GM21381 (cell line): Measurements from ENCODE around the gene ZNFX1.
"Not testable (repeated sequence)": the region's sequence is repeated elsewhere in the genome, so short reads cannot be mapped to it uniquely, and the experiment has no call there.

Experiments
- ATAC-seq: cut with Tn5 transposase; IDR thresholded peaks from one replicate; pipeline ENCODE4 v1.9.1; 2021; ENCODE audit warnings: mild to moderate bottlenecking, moderate library complexity; ENCODE audit not compliant: unreplicated experiment

Gene ZNFX1

GRCh38 chr20:49216991-49217578 lies 60.8 kb downstream of the ZNFX1 start:
- ATAC-seq = no peak

- ATAC-seq = no peak
Measured at GRCh38 chr20:49215232-49215631, 62.6 kb downstream of the ZNFX1 start.

DNA sequence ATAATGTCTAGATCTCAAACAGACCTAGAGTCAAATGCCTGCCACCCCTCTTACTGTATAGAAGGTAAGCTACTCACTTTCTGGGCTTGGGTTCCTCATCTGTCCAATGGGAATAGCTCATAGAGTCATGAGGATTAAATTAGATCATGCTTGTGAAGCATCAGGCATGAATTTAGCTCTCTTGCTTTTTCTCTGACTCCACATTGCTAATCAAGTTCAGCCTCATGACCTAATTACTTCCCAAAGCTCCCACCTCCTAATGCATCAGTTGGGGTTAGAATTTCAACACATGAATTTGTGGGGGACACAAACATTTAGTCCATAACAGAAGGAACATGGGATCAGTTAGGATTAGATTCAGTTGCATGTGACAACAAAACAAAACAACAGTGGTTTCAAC lies 63.3 kb downstream of the ZNFX1 start:
- ATAC-seq = no peak

DNA sequence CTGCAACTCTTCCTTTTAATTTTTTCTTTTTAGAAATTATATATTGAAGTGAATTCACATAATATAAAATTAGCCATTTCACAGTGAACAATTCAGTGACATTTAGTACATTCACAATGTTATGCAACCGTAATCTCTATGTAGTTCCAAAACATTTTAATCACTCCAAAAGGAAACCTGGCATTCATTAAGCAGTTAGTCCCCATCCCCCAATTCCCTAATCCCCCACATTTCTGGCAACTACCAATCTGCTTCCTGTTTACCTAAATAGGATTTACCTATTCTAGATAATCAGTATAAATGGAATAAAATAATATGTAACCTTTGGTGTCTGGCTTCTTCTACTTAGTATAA lies 67.1 kb downstream of the ZNFX1 start:
- ATAC-seq = no peak

DNA sequence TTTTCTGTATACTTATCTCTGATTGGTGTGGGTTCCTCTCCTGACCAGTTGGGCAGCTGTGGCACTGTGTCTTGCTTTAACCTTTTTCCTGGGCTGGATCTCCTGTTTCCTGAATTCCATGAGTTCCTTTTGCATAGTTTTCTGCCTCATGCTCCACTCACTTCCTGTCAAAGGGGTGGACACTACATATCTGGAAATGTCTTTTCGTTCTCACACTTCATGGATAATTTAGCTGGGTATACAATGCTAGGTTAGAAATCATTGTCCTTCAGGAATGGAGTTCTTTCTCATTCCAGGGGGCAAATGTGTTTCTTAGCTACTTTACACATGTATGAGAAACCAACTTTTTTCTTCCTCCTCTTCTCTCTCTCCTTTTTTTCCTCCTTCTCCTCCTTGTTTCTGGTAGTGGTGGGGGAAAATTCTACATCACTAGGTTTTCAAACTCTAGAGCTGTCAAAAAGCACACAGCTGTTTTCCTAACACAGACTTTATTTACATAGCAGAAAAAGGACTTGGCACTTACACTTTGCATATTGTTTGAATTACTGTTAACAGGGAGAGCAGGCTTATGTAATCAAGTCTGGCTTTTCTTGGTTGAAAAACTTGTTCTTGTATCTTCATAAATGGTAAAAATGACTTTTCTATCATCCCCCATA lies 67.6 kb downstream of the ZNFX1 start:
- ATAC-seq = no peak

DNA sequence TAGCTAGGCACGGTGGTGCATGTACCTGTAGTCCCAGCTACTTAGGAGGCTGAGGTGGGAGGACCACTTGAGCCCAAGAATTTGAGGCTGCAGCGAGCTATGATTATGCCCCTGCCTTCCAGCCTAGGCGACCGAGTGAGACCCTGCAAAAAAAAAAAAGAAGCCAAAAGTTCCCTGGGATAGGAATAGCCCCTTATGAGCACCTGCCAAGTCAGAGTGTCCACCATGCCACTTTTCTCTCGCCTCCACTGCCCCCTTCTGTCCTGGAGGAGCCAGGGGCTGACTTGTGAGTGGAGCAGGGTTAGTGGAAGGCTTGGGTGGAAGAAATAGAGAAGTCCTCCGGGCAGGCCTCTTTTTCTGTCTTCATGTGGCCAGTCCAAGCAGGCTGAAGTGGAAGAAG lies 70.8 kb downstream of the ZNFX1 start:
- ATAC-seq = no peak

- ATAC-seq = no peak
Measured at GRCh38 chr20:49203746-49204145, 74.1 kb downstream of the ZNFX1 start.

DNA sequence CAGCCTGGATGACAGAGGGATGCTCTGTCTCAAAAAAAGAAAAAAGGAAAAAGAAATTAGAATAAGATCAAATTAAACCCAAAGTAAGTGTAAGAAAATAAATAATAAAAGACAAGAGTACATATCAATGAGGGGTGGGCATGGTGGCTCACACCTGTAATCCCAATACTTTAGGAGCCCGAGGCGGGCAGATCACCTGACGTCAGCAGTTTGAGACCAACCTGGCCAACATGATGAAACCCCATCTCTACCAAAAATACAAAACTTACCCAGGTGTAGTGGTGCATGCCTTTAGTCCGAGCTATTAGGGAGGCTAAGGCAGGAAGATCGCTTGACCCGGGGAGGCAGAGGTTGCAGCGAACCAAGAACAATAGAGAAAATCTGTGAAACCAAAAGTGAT lies 74.8 kb downstream of the ZNFX1 start:
- no peak for ATAC-seq

DNA sequence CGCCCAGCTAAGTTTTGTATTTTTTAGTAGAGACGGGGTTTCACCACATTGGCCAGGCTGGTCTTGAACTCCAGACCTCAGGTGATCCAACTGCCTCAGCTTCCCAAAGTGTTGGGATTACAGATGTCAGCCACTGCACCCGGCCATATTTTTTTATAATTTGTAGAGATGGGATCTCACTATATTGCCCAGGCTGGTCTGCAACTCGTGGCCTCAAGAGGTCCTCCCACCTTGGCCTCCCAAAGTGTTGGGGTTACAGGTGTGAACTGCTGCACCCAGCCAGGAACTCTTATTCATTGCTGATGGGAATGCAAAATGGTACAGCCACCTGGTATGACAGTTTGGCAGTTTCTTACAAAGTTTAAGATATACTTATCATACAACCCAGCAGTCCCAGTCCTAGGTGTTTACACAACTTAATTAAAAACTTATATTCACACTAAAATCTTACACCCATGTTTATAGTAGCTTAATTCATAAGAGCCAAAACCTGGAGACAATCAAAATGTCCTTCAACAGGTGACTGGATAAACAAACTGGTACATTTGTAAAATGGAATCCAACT lies 78.0 kb downstream of the ZNFX1 start:
- no peak for ATAC-seq

GRCh38 chr20:49192944-49193518 lies 84.8 kb downstream of the ZNFX1 start:
- not testable (repeated sequence) for ATAC-seq
